GM13977 (cell line): ENCODE measurements around the gene P2RX1.
"Not testable (repeated sequence)": the region's sequence is repeated elsewhere in the genome, so short reads cannot be mapped to it uniquely, and the experiment has no call there.

Experiments used
- DNase-seq: peaks from one replicate; pipeline ENCODE4 v3.0.0; 2012; ENCODE audit warnings: low spot score
- CTCF ChIP-seq: IDR thresholded peaks from 2 replicates; pipeline ENCODE4 v1.5.1; 2012; ENCODE audit warnings: mild to moderate bottlenecking, control low read depth; ENCODE audit not compliant: insufficient read depth; ENCODE audit errors: extremely low read depth, missing control alignments
- in situ Hi-C: fragments of 300-500 bp; cut with MboI; formaldehyde crosslinking; loops from one replicate; pipeline ENCODE4 v1.12.0; 2022; ENCODE audit warnings: low sequenced_read_pairs, low pct_unique_long_range_greater_than_20kb, mixed read lengths, inconsistent platforms; ENCODE audit not compliant: unreplicated experiment

Gene P2RX1

GRCh38 chr17:3861761-3862681 is 54.2 kb downstream of the P2RX1 start:
- DNase-seq: no peak
- in situ Hi-C loops: no loop called here
- TF ChIP-seq CTCF: no peak

- no peak for TF ChIP-seq CTCF
- in situ Hi-C loops: no loop called here
- DNase-seq: no peak
These were observed 55.1 kb downstream of the P2RX1 start for GRCh38 chr17:3860939-3861700.

- in situ Hi-C loops: no loop called here
- no peak for TF ChIP-seq CTCF
- no peak for DNase-seq
These were observed 56.3 kb downstream of the P2RX1 start for GRCh38 chr17:3859940-3860339.

GRCh38 chr17:3857261-3858105 is 58.8 kb downstream of the P2RX1 start:
- no peak for DNase-seq
- in situ Hi-C loops: no loop called here
- no peak for TF ChIP-seq CTCF

GRCh38 chr17:3854204-3854603 is 62.1 kb downstream of the P2RX1 start:
- DNase-seq, in situ Hi-C loops: not testable (repeated sequence)

GRCh38 chr17:3852561-3852960 is 63.7 kb downstream of the P2RX1 start:
- TF ChIP-seq CTCF: no peak
- DNase-seq: no peak
- in situ Hi-C loops: no loop called here
